Stromal cell of bone marrow (primary cell): Measurements from ENCODE around the gene PPIE.

Experiments
- DNase-seq: peaks from one replicate; pipeline ENCODE4 v3.0.0-alpha.2; 2012; ENCODE audit warnings: low read depth

Gene PPIE

GRCh38 chr1:39738622-39739366, at the start of gene PPIE:
Gene PPIE (plus strand): TSS chr1:39738882. CDS start chr1:39738901, 19 bp downstream.
- peak; percentile 79 for DNase-seq

GRCh38 chr1:39689214-39689613, 49.5 kb upstream of the PPIE start:
- no peak for DNase-seq

GRCh38 chr1:39689635-39690034, 49.0 kb upstream of the PPIE start:
- DNase-seq = no peak

GRCh38 chr1:39690225-39690624, 48.5 kb upstream of the PPIE start:
- no peak for DNase-seq

- DNase-seq = no peak
Measured at GRCh38 chr1:39690794-39691382, 47.8 kb upstream of the PPIE start.

- DNase-seq = peak; percentile 18
Measured at GRCh38 chr1:39691383-39692151, 47.1 kb upstream of the PPIE start, which contains the start of gene HPCAL4. Gene HPCAL4 (minus strand): TSS chr1:39691433. CDS start chr1:39684603, 6,830 bp downstream.

GRCh38 chr1:39692152-39693074, 46.3 kb upstream of the PPIE start:
- no peak for DNase-seq

- DNase-seq = no peak
Measured at GRCh38 chr1:39694026-39694425, 44.7 kb upstream of the PPIE start.

- no peak for DNase-seq
Measured at GRCh38 chr1:39695016-39695415, 43.7 kb upstream of the PPIE start.

GRCh38 chr1:39696448-39696847, 42.2 kb upstream of the PPIE start:
- DNase-seq = no peak

- no peak for DNase-seq
Measured at GRCh38 chr1:39698568-39698967, 40.1 kb upstream of the PPIE start.

- DNase-seq = no peak
Measured at GRCh38 chr1:39699419-39699818, 39.3 kb upstream of the PPIE start.

GRCh38 chr1:39700348-39700747, 38.3 kb upstream of the PPIE start:
- DNase-seq = no peak

GRCh38 chr1:39701049-39701439, 37.6 kb upstream of the PPIE start:
- DNase-seq = no peak

- DNase-seq = no peak
Measured at GRCh38 chr1:39704757-39705156, 33.9 kb upstream of the PPIE start.

- DNase-seq = no peak
Measured at GRCh38 chr1:39707506-39707905, 31.2 kb upstream of the PPIE start.

- no peak for DNase-seq
Measured at GRCh38 chr1:39711104-39711965, 27.3 kb upstream of the PPIE start.

- DNase-seq = no peak
Measured at GRCh38 chr1:39711966-39712340, 26.7 kb upstream of the PPIE start.

- no peak for DNase-seq
Measured at GRCh38 chr1:39713557-39713956, 25.1 kb upstream of the PPIE start.

- DNase-seq = no peak
Measured at GRCh38 chr1:39717809-39718208, 20.9 kb upstream of the PPIE start.
